Left ventricle myocardium inferior (tissue), 1 donor: ENCODE measurements around the gene MIP. TPM values are rescaled to one million over a fixed set of nuclear protein-coding genes. Genes with fewer than 3 reads are reported as not detected.

ENCODE experiments used
- DNase-seq: peaks from one replicate; pipeline ENCODE4 v3.0.0-alpha.2; 2020
- H3K27ac ChIP-seq: fragments of 200-600 bp; replicated peaks from 2 replicates; pipeline ENCODE4 v1.8.0; 2021
- H3K27me3 ChIP-seq: fragments of 200-600 bp; 2 replicates; pipeline ENCODE4 v1.8.0; 2021; ENCODE audit warnings: low read depth
- H3K36me3 ChIP-seq: fragments of 200-600 bp; 2 replicates; pipeline ENCODE4 v1.8.0; 2021
- H3K4me1 ChIP-seq: fragments of 200-600 bp; 2 replicates; pipeline ENCODE4 v1.8.0; 2021
- H3K4me3 ChIP-seq: fragments of 200-600 bp; 2 replicates; pipeline ENCODE4 v1.8.0; 2021; ENCODE audit warnings: mild to moderate bottlenecking, moderate library complexity
- H3K9me3 ChIP-seq: fragments of 200-600 bp; replicated peaks from 2 replicates; pipeline ENCODE4 v1.8.0; 2021
- intact Hi-C: fragments of 100-400 bp; cut with micrococcal nuclease; formaldehyde crosslinking; loops from one replicate; pipeline ENCODE4 v1.11.0; 2022
- total RNA-seq: library from RNA; stranded (reverse); fragmentation: NEBNext Ultra II Directional; extraction: Animal tissue kit (Norgen Biotek cat#: 25700); gene quantifications from one replicate; pipeline ENCODE4 v1.2.1, GENCODE V29; 2021
- TF ChIP-seq, protein P1 (sequence below): fragments of 200-600 bp; IDR thresholded peaks from 2 replicates; pipeline ENCODE4 v1.8.0; 2021; ENCODE audit warnings: antibody characterized with exemption, mild to moderate bottlenecking, borderline replicate concordance
- donor health status: DM: no; HTN: yes; CAD: no; lungs with severe emphysema.

The MIP gene
- total RNA-seq, 1 donor from 2014 or later, result not detected

- Histone ChIP-seq H3K36me3 (no peaks in the 10 kb centered on the region), H3K4me3 (peak overlapping the region; percentile 85), H3K27ac (peak overlapping the region; percentile 92), H3K4me1 (peaks cover 26% of the 10 kb centered on the region), H3K9me3 (no peaks in the 10 kb centered on the region), H3K27me3 (no peaks in the 10 kb centered on the region)
- TF ChIP-seq, protein P1, sequence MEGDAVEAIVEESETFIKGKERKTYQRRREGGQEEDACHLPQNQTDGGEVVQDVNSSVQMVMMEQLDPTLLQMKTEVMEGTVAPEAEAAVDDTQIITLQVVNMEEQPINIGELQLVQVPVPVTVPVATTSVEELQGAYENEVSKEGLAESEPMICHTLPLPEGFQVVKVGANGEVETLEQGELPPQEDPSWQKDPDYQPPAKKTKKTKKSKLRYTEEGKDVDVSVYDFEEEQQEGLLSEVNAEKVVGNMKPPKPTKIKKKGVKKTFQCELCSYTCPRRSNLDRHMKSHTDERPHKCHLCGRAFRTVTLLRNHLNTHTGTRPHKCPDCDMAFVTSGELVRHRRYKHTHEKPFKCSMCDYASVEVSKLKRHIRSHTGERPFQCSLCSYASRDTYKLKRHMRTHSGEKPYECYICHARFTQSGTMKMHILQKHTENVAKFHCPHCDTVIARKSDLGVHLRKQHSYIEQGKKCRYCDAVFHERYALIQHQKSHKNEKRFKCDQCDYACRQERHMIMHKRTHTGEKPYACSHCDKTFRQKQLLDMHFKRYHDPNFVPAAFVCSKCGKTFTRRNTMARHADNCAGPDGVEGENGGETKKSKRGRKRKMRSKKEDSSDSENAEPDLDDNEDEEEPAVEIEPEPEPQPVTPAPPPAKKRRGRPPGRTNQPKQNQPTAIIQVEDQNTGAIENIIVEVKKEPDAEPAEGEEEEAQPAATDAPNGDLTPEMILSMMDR, result no peak
- intact Hi-C loops, result loop anchor here (10.0 kb wide), 1 partner anchor 114 kb away; no protein-coding TSS in a partner anchor
- DNase-seq, result no peak
These were observed 14.8 kb upstream of the MIP start for GRCh38 chr12:56469007-56469930.

GRCh38 chr12:56468216-56469006, 14.0 kb upstream of the MIP start, which contains the start of gene SPRYD4:
Gene SPRYD4 (plus strand): TSS chr12:56468578. CDS start chr12:56468592, 14 bp downstream.
- Histone ChIP-seq H3K4me3 (peak within 1 kb of the TSS; percentile 85), H3K36me3 (no peaks in the 10 kb centered on the region), H3K27ac (peak within 1 kb of the TSS; percentile 92), H3K4me1 (peaks cover 21% of the 10 kb centered on the region), H3K9me3 (no peaks in the 10 kb centered on the region), H3K27me3 (no peaks in the 10 kb centered on the region)
- TF ChIP-seq, protein P1, result peak; percentile 29
- DNase-seq, result peak; percentile 93
- intact Hi-C loops, result loop anchor here (10.0 kb wide), 1 partner anchor 114 kb away; no protein-coding TSS in a partner anchor

GRCh38 chr12:56462565-56462964, 8.1 kb upstream of the MIP start:
- H3K27ac ChIP-seq, result no peak overlapping the region
- TF ChIP-seq, protein P1, result no peak
- H3K4me3 ChIP-seq, result no peak overlapping the region
- intact Hi-C loops, result loop anchor here (10.0 kb wide), 1 partner anchor 108 kb away; no protein-coding TSS in a partner anchor
- no peaks in the 10 kb centered on the region for H3K9me3 ChIP-seq
- H3K36me3 ChIP-seq, result no peaks in the 10 kb centered on the region
- H3K4me1 ChIP-seq, result no peaks in the 10 kb centered on the region
- DNase-seq, result no peak
- H3K27me3 ChIP-seq, result no peaks in the 10 kb centered on the region

GRCh38 chr12:56461235-56462159, 7.0 kb upstream of the MIP start:
- no peaks in the 10 kb centered on the region for H3K4me1 ChIP-seq

More at GRCh38 chr12:56461235-56462159, 7.0 kb upstream of the MIP start:
- Histone ChIP-seq H3K27me3 (no peaks in the 10 kb centered on the region), H3K36me3 (no peaks in the 10 kb centered on the region), H3K9me3 (no peaks in the 10 kb centered on the region), H3K27ac (no peak overlapping the region), H3K4me3 (no peak overlapping the region)
- TF ChIP-seq, protein P1, result no peak
- DNase-seq, result no peak
- intact Hi-C loops, result loop anchor here (10.0 kb wide), 1 partner anchor 107 kb away; no protein-coding TSS in a partner anchor
